HG03280 (cell line): Measurements from ENCODE around the gene IER5L.
"Not testable (repeated sequence)": the region's sequence is repeated elsewhere in the genome, so short reads cannot be mapped to it uniquely, and the experiment has no call there.

Experiments
- ATAC-seq: cut with Tn5 transposase; IDR thresholded peaks from one replicate; pipeline ENCODE4 v1.9.1; 2021; ENCODE audit warnings: mild to moderate bottlenecking, moderate library complexity; ENCODE audit not compliant: unreplicated experiment

The IER5L gene

GRCh38 chr9:129140397-129141065 is 37.5 kb downstream of the IER5L start:
- peak; percentile 22 for ATAC-seq

- ATAC-seq = peak; percentile 67
Measured at GRCh38 chr9:129139993-129140396, 38.1 kb downstream of the IER5L start.

GRCh38 chr9:129139233-129139992 is 38.6 kb downstream of the IER5L start:
- peak; percentile 32 for ATAC-seq

GRCh38 chr9:129138476-129139232 is 39.4 kb downstream of the IER5L start:
- ATAC-seq = no peak

- ATAC-seq = no peak
Measured at GRCh38 chr9:129138144-129138462, 40.0 kb downstream of the IER5L start.

- ATAC-seq = no peak
Measured at GRCh38 chr9:129137292-129138143, 40.5 kb downstream of the IER5L start.

GRCh38 chr9:129136446-129137035 is 41.5 kb downstream of the IER5L start:
- ATAC-seq = no peak

- no peak for ATAC-seq
Measured at GRCh38 chr9:129135476-129135875, 42.6 kb downstream of the IER5L start.

- no peak for ATAC-seq
Measured at GRCh38 chr9:129133082-129133481, 45.0 kb downstream of the IER5L start.

- peak; percentile 74 for ATAC-seq
Measured at GRCh38 chr9:129131300-129132145, 46.5 kb downstream of the IER5L start.

- ATAC-seq = no peak
Measured at GRCh38 chr9:129130791-129131190, 47.3 kb downstream of the IER5L start.

GRCh38 chr9:129130271-129130670 is 47.8 kb downstream of the IER5L start:
- not testable (repeated sequence) for ATAC-seq

GRCh38 chr9:129128689-129129088 is 49.4 kb downstream of the IER5L start:
- ATAC-seq = no peak

GRCh38 chr9:129126749-129127618 is 51.1 kb downstream of the IER5L start:
- ATAC-seq = no peak
